ENCODE results near the gene ADSS1. TPM values are rescaled to one million over a fixed set of nuclear protein-coding genes. Genes with fewer than 3 reads are reported as not detected.

The ADSS1 gene
- polyA plus RNA-seq, 1 of the 3 experiments (the other 2 are of a cell fraction), result 14.3 TPM

DNA sequence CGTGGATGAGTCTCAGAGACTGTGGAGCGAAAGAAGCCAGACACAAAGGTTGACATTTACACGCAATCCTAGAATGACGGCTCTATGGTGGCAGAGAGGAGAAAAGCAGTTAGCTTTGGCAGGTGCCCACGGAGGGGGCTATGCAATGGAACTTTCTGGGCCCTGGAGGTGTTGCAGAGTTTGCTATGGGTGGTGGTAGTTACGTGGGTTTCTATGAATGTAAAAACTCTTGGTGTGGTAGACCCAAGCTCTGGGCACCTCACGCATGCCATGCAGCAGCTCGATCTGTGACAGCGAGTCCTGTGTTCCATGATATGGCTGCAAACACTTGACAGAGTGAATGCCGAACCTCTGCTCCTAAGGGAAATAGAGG is 39.6 kb upstream of the ADSS1 start:
- peaks cover 35 to 37% of the 10 kb centered on the region in 2 experiments; a peak in 3 of 4 replicates for H3K4me1 ChIP-seq (ENCODE audit: control insufficient read depth in 1 of 2, insufficient read depth in 2 of 2, low read depth in 1 of 2, low read length in 1 of 2)
- peaks cover 3% of the 10 kb centered on the region; the same call in 1 of the 2 replicates for H3K79me2 ChIP-seq (ENCODE audit: insufficient read depth)
- H3K9me3 ChIP-seq, result no peaks in the 10 kb centered on the region
- H3K4me3 ChIP-seq (ENCODE audit: low read depth in 2 of 2, low read length in 1 of 2), result no peak overlapping the region
- ChIA-PET POLR2A (no interaction called here), CTCF (interaction anchor here (1.6 kb wide), 1 partner anchor 39 kb away, joined by 5 read pairs; the partner anchor contains the start of gene ADSS1)
- TF ChIP-seq, protein P1, sequence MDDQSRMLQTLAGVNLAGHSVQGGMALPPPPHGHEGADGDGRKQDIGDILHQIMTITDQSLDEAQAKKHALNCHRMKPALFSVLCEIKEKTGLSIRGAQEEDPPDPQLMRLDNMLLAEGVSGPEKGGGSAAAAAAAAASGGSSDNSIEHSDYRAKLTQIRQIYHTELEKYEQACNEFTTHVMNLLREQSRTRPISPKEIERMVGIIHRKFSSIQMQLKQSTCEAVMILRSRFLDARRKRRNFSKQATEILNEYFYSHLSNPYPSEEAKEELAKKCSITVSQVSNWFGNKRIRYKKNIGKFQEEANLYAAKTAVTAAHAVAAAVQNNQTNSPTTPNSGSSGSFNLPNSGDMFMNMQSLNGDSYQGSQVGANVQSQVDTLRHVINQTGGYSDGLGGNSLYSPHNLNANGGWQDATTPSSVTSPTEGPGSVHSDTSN (IDR thresholded peaks at IDR 0.05), result no peak
- TF ChIP-seq GATA2 (CRISPR knock-in tag; IDR thresholded peaks at IDR 0.05), result no peak
- no peak for TF ChIP-seq SMC3 (IDR thresholded peaks at IDR 0.05; ENCODE audit: low read depth, low read length)
- TF ChIP-seq, protein P2, sequence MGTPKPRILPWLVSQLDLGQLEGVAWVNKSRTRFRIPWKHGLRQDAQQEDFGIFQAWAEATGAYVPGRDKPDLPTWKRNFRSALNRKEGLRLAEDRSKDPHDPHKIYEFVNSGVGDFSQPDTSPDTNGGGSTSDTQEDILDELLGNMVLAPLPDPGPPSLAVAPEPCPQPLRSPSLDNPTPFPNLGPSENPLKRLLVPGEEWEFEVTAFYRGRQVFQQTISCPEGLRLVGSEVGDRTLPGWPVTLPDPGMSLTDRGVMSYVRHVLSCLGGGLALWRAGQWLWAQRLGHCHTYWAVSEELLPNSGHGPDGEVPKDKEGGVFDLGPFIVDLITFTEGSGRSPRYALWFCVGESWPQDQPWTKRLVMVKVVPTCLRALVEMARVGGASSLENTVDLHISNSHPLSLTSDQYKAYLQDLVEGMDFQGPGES (IDR thresholded peaks at IDR 0.05; ENCODE audit: low read depth, low read length), result no peak
- no peak for TF ChIP-seq EP300 (IDR thresholded peaks at IDR 0.05; ENCODE audit: borderline replicate concordance in 1 of 2, low read depth in 1 of 2, low read length in 1 of 2)
- TF ChIP-seq, protein P3, sequence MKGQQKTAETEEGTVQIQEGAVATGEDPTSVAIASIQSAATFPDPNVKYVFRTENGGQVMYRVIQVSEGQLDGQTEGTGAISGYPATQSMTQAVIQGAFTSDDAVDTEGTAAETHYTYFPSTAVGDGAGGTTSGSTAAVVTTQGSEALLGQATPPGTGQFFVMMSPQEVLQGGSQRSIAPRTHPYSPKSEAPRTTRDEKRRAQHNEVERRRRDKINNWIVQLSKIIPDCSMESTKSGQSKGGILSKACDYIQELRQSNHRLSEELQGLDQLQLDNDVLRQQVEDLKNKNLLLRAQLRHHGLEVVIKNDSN (IDR thresholded peaks at IDR 0.05; ENCODE audit: borderline replicate concordance, low read depth), result no peak
- TF ChIP-seq FOXJ3 (CRISPR knock-in tag; IDR thresholded peaks at IDR 0.05), result no peak
- TF ChIP-seq EZH2phosphoT487 (IDR thresholded peaks at IDR 0.05; ENCODE audit: borderline replicate concordance, low read depth), result no peak
- no peak for TF ChIP-seq TCF12 (IDR thresholded peaks at IDR 0.05)
- H3K36me3 ChIP-seq (replicated peaks in 1 of 2; ENCODE audit: control insufficient read depth in 1 of 2, insufficient read depth in 2 of 2, low read length in 1 of 2), result no peaks in the 10 kb centered on the region
- H4K20me1 ChIP-seq (ENCODE audit: insufficient read depth), result no peaks in the 10 kb centered on the region
- no peak overlapping the region for H3K27ac ChIP-seq (ENCODE audit: low read depth in 2 of 2, low read length in 1 of 2)
- H3K9ac ChIP-seq, result no peak overlapping the region
- no peak overlapping the region for H3K4me2 ChIP-seq
- H3K27me3 ChIP-seq (ENCODE audit: insufficient read depth), result no peaks in the 10 kb centered on the region
- peaks cover 20% of the 10 kb centered on the region for H3F3A ChIP-seq (replicated peaks; ENCODE audit: insufficient read depth)
- no peaks in the 10 kb centered on the region for H3K9me2 ChIP-seq
- DNase-seq, result no peak
- no peak overlapping the region for H2AFZ ChIP-seq (ENCODE audit: low read depth)
- 87% methylated on average over 10 of the region's 10 CpGs for WGBS (ENCODE audit: low lambda C conversion rate)

DNA sequence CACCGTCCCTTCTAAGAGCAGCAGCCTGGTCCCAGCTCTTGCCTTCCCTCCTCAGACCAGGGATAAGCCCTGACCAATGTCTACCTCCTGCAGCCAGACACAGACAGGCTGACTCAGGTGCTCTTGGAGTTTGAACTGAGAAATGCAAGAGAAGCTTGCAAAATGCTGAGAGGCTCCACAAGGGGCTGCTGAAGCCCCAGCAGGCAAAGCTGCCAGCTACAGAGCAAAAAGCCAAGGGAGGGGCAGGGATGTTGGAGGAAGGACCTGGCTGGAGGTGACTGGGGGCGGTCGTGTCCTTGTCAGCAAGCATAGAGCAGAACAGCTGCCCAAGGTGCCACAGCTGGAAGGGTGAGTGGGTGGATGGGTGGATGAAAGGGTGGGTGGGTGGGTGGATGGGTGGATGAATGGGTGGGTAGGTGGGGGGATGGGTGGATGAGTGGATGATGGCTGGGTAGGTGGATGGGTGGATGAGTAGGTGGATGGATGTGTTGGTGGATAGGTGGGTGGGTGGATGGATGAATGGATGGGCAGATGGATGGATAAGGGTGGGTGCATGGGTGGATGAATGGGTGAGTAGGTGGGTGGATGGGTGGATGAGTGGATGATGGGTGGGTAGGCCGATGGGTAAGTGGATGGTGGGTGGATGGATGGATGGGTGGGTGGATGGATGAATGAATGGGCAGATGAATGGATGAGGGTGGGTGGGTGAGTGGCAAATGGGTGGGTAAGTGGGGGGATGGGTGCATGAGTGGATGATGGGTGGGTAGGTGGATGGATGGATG is 38.6 kb upstream of the ADSS1 start:
- DNase-seq, result no peak
- TF ChIP-seq RXRA (IDR thresholded peaks at IDR 0.05; ENCODE audit: borderline replicate concordance, low read depth) (no peak), CHD2 (IDR thresholded peaks at IDR 0.05; ENCODE audit: low read length, partially characterized antibody) (no peak), FOSL2 (IDR thresholded peaks at IDR 0.05; ENCODE audit: borderline replicate concordance, low read depth) (no peak), NFIC (IDR thresholded peaks at IDR 0.05; ENCODE audit: borderline replicate concordance) (no peak), SMC3 (IDR thresholded peaks at IDR 0.05; ENCODE audit: low read depth, low read length) (no peak), EP300 (IDR thresholded peaks at IDR 0.05; ENCODE audit: borderline replicate concordance in 1 of 2, low read depth in 1 of 2, low read length in 1 of 2) (no peak), GATA2 (CRISPR knock-in tag; IDR thresholded peaks at IDR 0.05) (no peak), FOXM1 (IDR thresholded peaks at IDR 0.05; ENCODE audit: low read depth) (no peak), EZH2phosphoT487 (IDR thresholded peaks at IDR 0.05; ENCODE audit: borderline replicate concordance, low read depth) (no peak), NRF1 (IDR thresholded peaks at IDR 0.05; ENCODE audit: low read depth, low read length) (no peak)
- TF ChIP-seq, protein P4, sequence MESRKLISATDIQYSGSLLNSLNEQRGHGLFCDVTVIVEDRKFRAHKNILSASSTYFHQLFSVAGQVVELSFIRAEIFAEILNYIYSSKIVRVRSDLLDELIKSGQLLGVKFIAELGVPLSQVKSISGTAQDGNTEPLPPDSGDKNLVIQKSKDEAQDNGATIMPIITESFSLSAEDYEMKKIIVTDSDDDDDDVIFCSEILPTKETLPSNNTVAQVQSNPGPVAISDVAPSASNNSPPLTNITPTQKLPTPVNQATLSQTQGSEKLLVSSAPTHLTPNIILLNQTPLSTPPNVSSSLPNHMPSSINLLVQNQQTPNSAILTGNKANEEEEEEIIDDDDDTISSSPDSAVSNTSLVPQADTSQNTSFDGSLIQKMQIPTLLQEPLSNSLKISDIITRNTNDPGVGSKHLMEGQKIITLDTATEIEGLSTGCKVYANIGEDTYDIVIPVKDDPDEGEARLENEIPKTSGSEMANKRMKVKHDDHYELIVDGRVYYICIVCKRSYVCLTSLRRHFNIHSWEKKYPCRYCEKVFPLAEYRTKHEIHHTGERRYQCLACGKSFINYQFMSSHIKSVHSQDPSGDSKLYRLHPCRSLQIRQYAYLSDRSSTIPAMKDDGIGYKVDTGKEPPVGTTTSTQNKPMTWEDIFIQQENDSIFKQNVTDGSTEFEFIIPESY (IDR thresholded peaks at IDR 0.05; ENCODE audit: borderline replicate concordance, low read depth), result no peak
- TF ChIP-seq, protein P5, sequence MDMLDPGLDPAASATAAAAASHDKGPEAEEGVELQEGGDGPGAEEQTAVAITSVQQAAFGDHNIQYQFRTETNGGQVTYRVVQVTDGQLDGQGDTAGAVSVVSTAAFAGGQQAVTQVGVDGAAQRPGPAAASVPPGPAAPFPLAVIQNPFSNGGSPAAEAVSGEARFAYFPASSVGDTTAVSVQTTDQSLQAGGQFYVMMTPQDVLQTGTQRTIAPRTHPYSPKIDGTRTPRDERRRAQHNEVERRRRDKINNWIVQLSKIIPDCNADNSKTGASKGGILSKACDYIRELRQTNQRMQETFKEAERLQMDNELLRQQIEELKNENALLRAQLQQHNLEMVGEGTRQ (IDR thresholded peaks at IDR 0.05; ENCODE audit: borderline replicate concordance, low read depth, low read length), result no peak

More for the DNA sequence above, 38.6 kb upstream of the ADSS1 start:
- H3K9me2 ChIP-seq, result no peaks in the 10 kb centered on the region
- POLR2A ChIA-PET, result no interaction called here
- peaks cover 28 to 38% of the 10 kb centered on the region in 2 experiments for H3K4me1 ChIP-seq (ENCODE audit: control insufficient read depth in 1 of 2, insufficient read depth in 2 of 2, low read depth in 1 of 2, low read length in 1 of 2)
- no peak overlapping the region for H2AFZ ChIP-seq (ENCODE audit: low read depth)
- CTCF ChIA-PET, result interaction anchor here (1.6 kb wide), 1 partner anchor 38 kb away, joined by 5 read pairs; the partner anchor contains the start of gene ADSS1
- no peak overlapping the region for H3K4me2 ChIP-seq
- peaks cover 11% of the 10 kb centered on the region for H3K79me2 ChIP-seq (ENCODE audit: insufficient read depth)
- no peak overlapping the region for H3K27ac ChIP-seq (ENCODE audit: low read depth in 2 of 2, low read length in 1 of 2)
- H3K36me3 ChIP-seq (replicated peaks in 1 of 2; ENCODE audit: control insufficient read depth in 1 of 2, insufficient read depth in 2 of 2, low read length in 1 of 2), result no peaks in the 10 kb centered on the region
- no peaks in the 10 kb centered on the region for H4K20me1 ChIP-seq (ENCODE audit: insufficient read depth)
- 85% methylated on average over 4 of the region's 4 CpGs for WGBS (ENCODE audit: low lambda C conversion rate)
- no peaks in the 10 kb centered on the region for H3K27me3 ChIP-seq (ENCODE audit: insufficient read depth)
- H3K4me3 ChIP-seq (ENCODE audit: low read depth in 2 of 2, low read length in 1 of 2), result no peak overlapping the region
- H3K9ac ChIP-seq, result no peak overlapping the region
- H3F3A ChIP-seq (replicated peaks; ENCODE audit: insufficient read depth), result peaks cover 20% of the 10 kb centered on the region
- no peaks in the 10 kb centered on the region for H3K9me3 ChIP-seq

Measured in SK-N-SH (cell line).